Measurements from ENCODE around the gene CARMIL3.

DNA sequence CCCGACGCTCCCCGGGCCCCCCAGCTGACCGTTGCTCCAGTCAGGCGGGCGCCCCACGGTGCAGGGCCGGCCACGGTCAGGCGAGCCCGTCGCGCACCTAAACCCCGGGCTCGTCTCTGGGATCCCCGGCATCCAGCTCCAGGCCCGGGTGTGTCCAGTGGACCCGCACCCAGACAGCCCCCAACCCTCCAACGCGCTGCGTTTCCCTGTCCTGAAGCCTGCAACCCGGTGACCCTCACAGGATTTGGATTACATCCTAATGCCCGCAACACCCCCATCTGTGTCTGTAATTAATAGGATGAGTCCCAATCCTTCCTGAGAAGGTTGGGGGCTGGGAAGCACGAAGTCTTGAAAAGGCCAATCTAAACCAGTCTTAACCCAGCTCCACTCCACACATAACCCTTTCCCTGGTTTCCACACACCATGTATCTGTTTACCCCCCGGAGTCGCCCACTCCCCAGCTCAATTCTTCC is 30.0 kb downstream of the CARMIL3 start:
- no peak for TF ChIP-seq RNF2 (IDR thresholded peaks at IDR 0.05; ENCODE audit: borderline replicate concordance, low read depth, low read length, missing control alignments, poor library complexity, severe bottlenecking)
- TF ChIP-seq, protein P1, sequence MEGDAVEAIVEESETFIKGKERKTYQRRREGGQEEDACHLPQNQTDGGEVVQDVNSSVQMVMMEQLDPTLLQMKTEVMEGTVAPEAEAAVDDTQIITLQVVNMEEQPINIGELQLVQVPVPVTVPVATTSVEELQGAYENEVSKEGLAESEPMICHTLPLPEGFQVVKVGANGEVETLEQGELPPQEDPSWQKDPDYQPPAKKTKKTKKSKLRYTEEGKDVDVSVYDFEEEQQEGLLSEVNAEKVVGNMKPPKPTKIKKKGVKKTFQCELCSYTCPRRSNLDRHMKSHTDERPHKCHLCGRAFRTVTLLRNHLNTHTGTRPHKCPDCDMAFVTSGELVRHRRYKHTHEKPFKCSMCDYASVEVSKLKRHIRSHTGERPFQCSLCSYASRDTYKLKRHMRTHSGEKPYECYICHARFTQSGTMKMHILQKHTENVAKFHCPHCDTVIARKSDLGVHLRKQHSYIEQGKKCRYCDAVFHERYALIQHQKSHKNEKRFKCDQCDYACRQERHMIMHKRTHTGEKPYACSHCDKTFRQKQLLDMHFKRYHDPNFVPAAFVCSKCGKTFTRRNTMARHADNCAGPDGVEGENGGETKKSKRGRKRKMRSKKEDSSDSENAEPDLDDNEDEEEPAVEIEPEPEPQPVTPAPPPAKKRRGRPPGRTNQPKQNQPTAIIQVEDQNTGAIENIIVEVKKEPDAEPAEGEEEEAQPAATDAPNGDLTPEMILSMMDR (IDR thresholded peaks at IDR 0.05; ENCODE audit: control extremely low read depth in 1 of 3, insufficient read depth in 1 of 3, low read depth in 1 of 3, low read length in 3 of 3), result no peak

Data from H1 (cell line).